ENCODE data around the gene FCGR2B. TPM values are rescaled to one million over a fixed set of nuclear protein-coding genes. Genes with fewer than 3 reads are reported as not detected.
"Not testable (repeated sequence)": the region's sequence is repeated elsewhere in the genome, so short reads cannot be mapped to it uniquely, and the experiment has no call there.

The FCGR2B gene
- total RNA-seq, 1 experiment from 2014 or later: not detected

DNA sequence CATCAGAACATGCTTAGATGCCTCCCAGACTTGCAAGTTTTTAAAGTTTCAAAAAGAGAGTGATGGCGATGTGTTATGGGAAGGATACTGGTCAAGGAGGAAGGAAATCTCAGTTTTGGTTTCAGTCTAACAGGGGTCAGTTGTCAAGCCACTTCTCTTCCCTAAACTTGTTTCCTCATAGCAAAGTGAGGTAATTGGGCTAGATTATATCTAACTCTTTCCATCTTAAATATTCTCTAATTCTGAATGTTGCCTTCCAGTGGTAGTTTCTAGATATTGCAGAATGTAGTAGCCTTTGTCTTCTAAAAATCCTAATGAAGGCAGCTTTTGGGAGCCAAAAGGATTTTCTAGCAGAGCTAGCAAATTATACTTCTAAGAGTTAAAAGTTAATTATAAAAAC, 20.2 kb upstream of the FCGR2B start:
- not testable (repeated sequence) for H3K27me3 Mint-ChIP-seq (ENCODE audit: low read depth)

GRCh38 chr1:161643481-161644208, 19.3 kb upstream of the FCGR2B start:
- not testable (repeated sequence) for H3K36me3 Mint-ChIP-seq (ENCODE audit: insufficient read depth in 1 of 3, low read depth in 3 of 3); H4K8ac ChIP-seq (replicated peaks; ENCODE audit: insufficient read length, low read depth, low read length); H3K4me1 ChIP-seq (ENCODE audit: insufficient read depth, low read length); H2BK20ac ChIP-seq (ENCODE audit: low read depth, low read length, poor library complexity, severe bottlenecking); H3K9me3 ChIP-seq (ENCODE audit: control insufficient read depth, low read depth, low read length); H2BK12ac ChIP-seq (ENCODE audit: insufficient read length, low read depth, low read length); H2AFZ ChIP-seq (ENCODE audit: low read length); H3K56ac ChIP-seq (ENCODE audit: insufficient read length, low read depth, low read length); H3K4me3 Mint-ChIP-seq; H2BK5ac ChIP-seq (ENCODE audit: insufficient read length, low read length); H3K9me3 Mint-ChIP-seq; H3K27ac ChIP-seq (ENCODE audit: insufficient read length, low read depth, low read length); H3K4me2 ChIP-seq (ENCODE audit: insufficient read depth, insufficient read length, low read length); H3K4ac ChIP-seq (ENCODE audit: low read depth, low read length); H3K14ac ChIP-seq (ENCODE audit: insufficient read depth, low read length); H3K9ac ChIP-seq (ENCODE audit: extremely low read depth, insufficient read length, low read length); H3K27ac Mint-ChIP-seq; H4K20me1 ChIP-seq (ENCODE audit: control insufficient read depth, insufficient read depth, insufficient read length); H2BK120ac ChIP-seq (ENCODE audit: low read depth, low read length, poor library complexity, severe bottlenecking); DNase-seq; H3T11ph ChIP-seq (ENCODE audit: low read length); H3K18ac ChIP-seq (ENCODE audit: insufficient read length, low read depth, low read length); H3K79me1 ChIP-seq (ENCODE audit: insufficient read depth, low read depth, low read length, poor library complexity, severe bottlenecking); H3K4me1 Mint-ChIP-seq; H2BK15ac ChIP-seq (ENCODE audit: low read depth, low read length); H2AK5ac ChIP-seq (ENCODE audit: insufficient read length, low read length); H3K23me2 ChIP-seq (ENCODE audit: insufficient read length, low read depth, low read length, poor library complexity, severe bottlenecking); H3K79me2 ChIP-seq (ENCODE audit: insufficient read depth, low read length); H3K27me3 Mint-ChIP-seq (ENCODE audit: low read depth); H4K5ac ChIP-seq (ENCODE audit: insufficient read length, low read depth, low read length); H3K23ac ChIP-seq (ENCODE audit: insufficient read length, low read depth, low read length); H3K27me3 ChIP-seq (ENCODE audit: insufficient read depth, low read length); H4K91ac ChIP-seq (ENCODE audit: insufficient read length, low read depth, low read length)
- no CpG with 5 or more reads among the region's 5 CpGs for WGBS (ENCODE audit: extremely low coverage, insufficient read length, low lambda C conversion rate)

More for the DNA sequence above, 20.2 kb upstream of the FCGR2B start:
- not testable (repeated sequence) for H2BK5ac ChIP-seq (ENCODE audit: insufficient read length, low read length); H3K23me2 ChIP-seq (ENCODE audit: insufficient read length, low read depth, low read length, poor library complexity, severe bottlenecking); H4K20me1 ChIP-seq (ENCODE audit: control insufficient read depth, insufficient read depth, insufficient read length); H3K4me3 Mint-ChIP-seq; H3T11ph ChIP-seq (ENCODE audit: low read length); H4K5ac ChIP-seq (ENCODE audit: insufficient read length, low read depth, low read length); H3K9me3 Mint-ChIP-seq; H3K4me1 Mint-ChIP-seq; H3K23ac ChIP-seq (ENCODE audit: insufficient read length, low read depth, low read length); H3K4me2 ChIP-seq (ENCODE audit: insufficient read depth, insufficient read length, low read length); H4K8ac ChIP-seq (replicated peaks; ENCODE audit: insufficient read length, low read depth, low read length); H3K27me3 ChIP-seq (ENCODE audit: insufficient read depth, low read length); H3K56ac ChIP-seq (ENCODE audit: insufficient read length, low read depth, low read length); H3K27ac Mint-ChIP-seq; H3K79me2 ChIP-seq (ENCODE audit: insufficient read depth, low read length); H2AFZ ChIP-seq (ENCODE audit: low read length); H3K9me3 ChIP-seq (ENCODE audit: control insufficient read depth, low read depth, low read length); H3K4ac ChIP-seq (ENCODE audit: low read depth, low read length); H2BK15ac ChIP-seq (ENCODE audit: low read depth, low read length); H2BK20ac ChIP-seq (ENCODE audit: low read depth, low read length, poor library complexity, severe bottlenecking); H3K14ac ChIP-seq (ENCODE audit: insufficient read depth, low read length); H3K27ac ChIP-seq (ENCODE audit: insufficient read length, low read depth, low read length); H4K91ac ChIP-seq (ENCODE audit: insufficient read length, low read depth, low read length); H3K79me1 ChIP-seq (ENCODE audit: insufficient read depth, low read depth, low read length, poor library complexity, severe bottlenecking); H3K36me3 Mint-ChIP-seq (ENCODE audit: insufficient read depth in 1 of 3, low read depth in 3 of 3); H3K18ac ChIP-seq (ENCODE audit: insufficient read length, low read depth, low read length); DNase-seq; H2AK5ac ChIP-seq (ENCODE audit: insufficient read length, low read length); H3K4me1 ChIP-seq (ENCODE audit: insufficient read depth, low read length); H2BK12ac ChIP-seq (ENCODE audit: insufficient read length, low read depth, low read length); H2BK120ac ChIP-seq (ENCODE audit: low read depth, low read length, poor library complexity, severe bottlenecking); H3K9ac ChIP-seq (ENCODE audit: extremely low read depth, insufficient read length, low read length)
- WGBS (ENCODE audit: extremely low coverage, insufficient read length, low lambda C conversion rate): no CpG with 5 or more reads among the region's 1 CpG

Measured in H9 (cell line).